Thyroid gland (tissue), 4 donors: ENCODE data around the gene NFAM1. TPM values are rescaled to one million over a fixed set of nuclear protein-coding genes. Genes with fewer than 3 reads are reported as not detected.

Source experiments
- DNase-seq, 2 donors: peaks; one replicate each; pipeline ENCODE4 v3.0.0-alpha.2; 2019
- H3K27ac ChIP-seq, 3 donors: fragments of 200-600 bp; sonication (generic); 1 replicate in 2 of 3; 2 replicates in 1 of 3; pipeline ENCODE4 v1.5.1; 2016 to 2019; ENCODE audit warnings: mild to moderate bottlenecking in 1 of 3, moderate library complexity in 1 of 3
- H3K27me3 ChIP-seq: fragments of 200-600 bp; sonication (generic); one replicate; pipeline ENCODE4 v1.5.1; 2019
- H3K36me3 ChIP-seq, 2 donors: fragments of 200-600 bp; sonication (generic); one replicate each; pipeline ENCODE4 v1.5.1; 2016 to 2019
- H3K4me1 ChIP-seq, 2 donors: fragments of 200-600 bp; sonication (generic); one replicate each; pipeline ENCODE4 v1.5.1; 2017 to 2019
- H3K4me3 ChIP-seq, 3 donors: fragments of 200-600 bp; sonication (generic); replicated peaks in 1 of 3; 1 replicate in 2 of 3; 2 replicates in 1 of 3; pipeline ENCODE4 v1.5.1; 2016; ENCODE audit warnings: mild to moderate bottlenecking in 1 of 3
- H3K9me3 ChIP-seq: fragments of 200-600 bp; sonication (generic); one replicate; pipeline ENCODE4 v1.5.1; 2017
- POLR2A ChIP-seq, 2 donors: fragments of 450-650 bp; IDR thresholded peaks; one replicate each; pipeline ENCODE4 v1.6.1; 2017; ENCODE audit warnings: antibody characterized with exemption in 2 of 2, mild to moderate bottlenecking in 2 of 2, moderate library complexity in 1 of 2
- WGBS, 2 donors: methylation state at CpG; one replicate each; pipeline ENCODE4 v1.1.5; 2017; 5-methylcytosine and 5-hydroxymethylcytosine counted together
- intact Hi-C: fragments of 100-400 bp; cut with DNase I; formaldehyde crosslinking; loops from one replicate; pipeline ENCODE4 v1.15.1; 2023
- total RNA-seq, 4 donors: library from RNA; depleted of rRNA; stranded (reverse); fragments of >200 nt; gene quantifications; one replicate each; pipeline ENCODE4 v1.2.3, GENCODE V29; 2016
- TF ChIP-seq, protein P1 (sequence below), 6 experiments: fragments of 200-600 bp in 3 of 6; fragments of 450-650 bp in 3 of 6; sonication (generic) in 3 of 6; IDR thresholded peaks; one replicate each; pipeline ENCODE4 v1.5.1; 2016 to 2019; ENCODE audit warnings: antibody characterized with exemption in 6 of 6, mild to moderate bottlenecking in 2 of 6, inconsistent platforms in 1 of 6, moderate library complexity in 1 of 6

Gene NFAM1
- total RNA-seq, 4 donors from 2014 or later, result 0.89 to 1.4 (median 1.2) TPM

DNA sequence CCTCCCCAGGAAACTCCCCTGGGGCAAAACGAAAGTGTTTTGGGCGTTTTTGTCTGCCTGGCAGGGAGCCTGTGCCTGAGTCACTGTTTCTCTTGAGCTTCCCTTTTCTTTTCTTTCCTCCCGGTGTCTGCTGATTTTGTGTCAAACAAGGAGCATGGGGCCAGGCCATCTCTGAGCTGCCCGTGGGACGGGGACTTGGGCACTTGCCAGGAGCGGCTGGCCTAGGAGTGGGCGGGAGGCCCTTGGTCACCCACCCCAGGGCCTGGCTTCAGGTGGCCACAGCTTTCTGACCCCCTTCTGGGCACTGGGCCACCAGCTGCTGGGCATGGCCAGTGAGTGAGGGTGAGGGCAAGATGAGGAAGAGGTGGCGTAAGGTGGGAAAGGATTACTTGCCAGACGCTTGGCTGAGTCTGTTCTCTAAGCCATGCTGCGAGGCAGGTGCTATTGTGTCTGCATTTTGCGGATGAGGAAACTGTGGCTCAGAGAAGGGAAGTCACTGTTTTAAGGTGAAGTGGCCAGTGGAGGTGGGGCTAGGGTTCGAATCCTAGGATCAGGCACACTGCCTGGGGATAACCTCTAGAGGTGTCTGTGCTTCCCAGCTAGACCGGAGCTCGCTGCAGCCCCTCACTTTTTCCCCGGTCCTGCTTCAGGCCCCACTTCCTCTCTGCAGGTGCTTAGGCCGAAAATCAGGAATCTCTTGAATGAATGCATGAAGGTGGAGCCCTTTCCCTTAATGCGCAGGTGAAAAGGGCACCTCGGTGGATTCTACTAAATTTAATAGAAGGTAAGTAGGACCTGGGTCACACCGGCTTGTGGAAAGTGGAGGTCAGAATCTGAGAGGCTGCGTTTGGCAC is 7.8 kb upstream of the NFAM1 start:
- 67 to 75% methylated on average over 20 of the region's 20 CpGs for WGBS, 2 donors
- Histone ChIP-seq H3K4me1 (peaks cover 27 to 48% of the 10 kb centered on the region in 2 donors), H3K4me3 (no peak overlapping the region)

DNA sequence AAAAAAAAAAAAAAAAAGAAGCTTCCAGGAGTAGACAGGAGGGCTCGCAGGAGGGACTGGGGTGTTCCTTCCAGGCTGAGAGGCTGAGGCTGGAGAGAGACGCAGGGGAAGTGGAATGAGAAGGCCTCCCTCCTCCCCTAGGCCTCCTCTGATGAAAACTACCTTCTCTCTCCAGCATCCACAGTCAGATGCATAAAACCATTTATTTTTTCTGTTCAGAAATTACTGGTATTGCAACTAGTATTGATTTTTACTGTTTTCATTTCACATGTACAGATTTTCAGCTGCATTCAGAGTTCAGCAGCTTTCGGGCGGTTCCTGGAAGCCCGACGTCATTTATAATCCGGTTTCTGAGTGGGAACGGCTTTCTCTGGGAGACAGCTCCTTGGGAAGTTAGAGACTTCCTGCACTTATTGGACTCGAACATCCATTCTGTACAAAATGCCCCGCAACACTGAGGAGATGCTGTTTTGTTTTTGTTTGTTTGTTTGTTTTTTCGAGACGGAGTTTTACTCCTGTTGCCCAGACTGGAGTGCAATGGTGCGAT is 6.9 kb upstream of the NFAM1 start:
- no peak for DNase-seq
- TF ChIP-seq, protein P1, sequence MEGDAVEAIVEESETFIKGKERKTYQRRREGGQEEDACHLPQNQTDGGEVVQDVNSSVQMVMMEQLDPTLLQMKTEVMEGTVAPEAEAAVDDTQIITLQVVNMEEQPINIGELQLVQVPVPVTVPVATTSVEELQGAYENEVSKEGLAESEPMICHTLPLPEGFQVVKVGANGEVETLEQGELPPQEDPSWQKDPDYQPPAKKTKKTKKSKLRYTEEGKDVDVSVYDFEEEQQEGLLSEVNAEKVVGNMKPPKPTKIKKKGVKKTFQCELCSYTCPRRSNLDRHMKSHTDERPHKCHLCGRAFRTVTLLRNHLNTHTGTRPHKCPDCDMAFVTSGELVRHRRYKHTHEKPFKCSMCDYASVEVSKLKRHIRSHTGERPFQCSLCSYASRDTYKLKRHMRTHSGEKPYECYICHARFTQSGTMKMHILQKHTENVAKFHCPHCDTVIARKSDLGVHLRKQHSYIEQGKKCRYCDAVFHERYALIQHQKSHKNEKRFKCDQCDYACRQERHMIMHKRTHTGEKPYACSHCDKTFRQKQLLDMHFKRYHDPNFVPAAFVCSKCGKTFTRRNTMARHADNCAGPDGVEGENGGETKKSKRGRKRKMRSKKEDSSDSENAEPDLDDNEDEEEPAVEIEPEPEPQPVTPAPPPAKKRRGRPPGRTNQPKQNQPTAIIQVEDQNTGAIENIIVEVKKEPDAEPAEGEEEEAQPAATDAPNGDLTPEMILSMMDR (IDR thresholded peaks at IDR 0.05), result no peak
- TF ChIP-seq POLR2A (IDR thresholded peaks at IDR 0.05), result no peak
- peak overlapping the region in 1 of 3 donors; percentile 46 for H3K27ac ChIP-seq
- H3K4me3 ChIP-seq, result no peak overlapping the region
- WGBS, 2 donors, result 65 to 79% methylated on average over 13 of the region's 13 CpGs
- peaks cover 32 to 49% of the 10 kb centered on the region in 2 donors for H3K4me1 ChIP-seq
- H3K36me3 ChIP-seq, result no peaks in the 10 kb centered on the region
- no peaks in the 10 kb centered on the region for H3K9me3 ChIP-seq
- intact Hi-C loops, result loop anchor here (2.0 to 10.0 kb wide), 3 partner anchors 74 to 347 kb away; partner anchors contain the start of gene NDUFA6
- H3K27me3 ChIP-seq, result no peaks in the 10 kb centered on the region

More for the DNA sequence above, 7.8 kb upstream of the NFAM1 start:
- Histone ChIP-seq H3K27ac (peak overlapping the region in 1 of 3 donors; percentile 46), H3K27me3 (no peaks in the 10 kb centered on the region), H3K36me3 (no peaks in the 10 kb centered on the region), H3K9me3 (no peaks in the 10 kb centered on the region)
- DNase-seq, result no peak
- intact Hi-C loops, result loop anchor here (2.0 to 10.0 kb wide), 4 partner anchors 75 to 348 kb away; partner anchors contain the start of genes NDUFA6 and TCF20
- TF ChIP-seq POLR2A (IDR thresholded peaks at IDR 0.05), result no peak
- TF ChIP-seq, protein P1 (IDR thresholded peaks at IDR 0.05), result no peak

DNA sequence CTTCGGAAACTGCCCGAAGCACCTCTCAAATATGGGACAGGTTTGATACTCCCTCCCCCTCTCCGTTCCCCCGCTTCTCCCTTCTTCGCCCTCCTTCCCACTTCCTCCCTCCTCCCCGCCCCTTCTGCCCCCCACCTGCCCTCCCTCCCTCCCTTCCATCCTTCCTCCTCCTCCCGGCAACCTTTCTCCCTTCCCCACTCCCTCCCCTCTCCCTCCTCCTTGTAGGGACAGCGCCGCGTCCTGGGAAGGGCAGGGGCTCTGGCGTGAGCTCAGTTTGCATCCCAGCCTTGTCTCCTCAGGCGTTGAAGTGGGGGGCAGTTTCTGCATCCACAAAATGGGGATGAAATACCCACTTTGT is 6.1 kb upstream of the NFAM1 start:
- TF ChIP-seq, protein P1 (IDR thresholded peaks at IDR 0.05), result no peak
- no peak for TF ChIP-seq POLR2A (IDR thresholded peaks at IDR 0.05)
- WGBS, 2 donors, result 36 to 38% methylated on average over 12 of the region's 12 CpGs
- no peak for DNase-seq
- Histone ChIP-seq H3K27me3 (no peaks in the 10 kb centered on the region), H3K36me3 (no peaks in the 10 kb centered on the region), H3K9me3 (no peaks in the 10 kb centered on the region), H3K4me3 (no peak overlapping the region), H3K27ac (peak overlapping the region in 1 of 3 donors; percentile 56), H3K4me1 (peaks cover 38 to 49% of the 10 kb centered on the region in 2 donors)
- intact Hi-C loops, result loop anchor here (2.0 to 10.0 kb wide), 3 partner anchors 73 to 346 kb away; partner anchors contain the start of gene NDUFA6

DNA sequence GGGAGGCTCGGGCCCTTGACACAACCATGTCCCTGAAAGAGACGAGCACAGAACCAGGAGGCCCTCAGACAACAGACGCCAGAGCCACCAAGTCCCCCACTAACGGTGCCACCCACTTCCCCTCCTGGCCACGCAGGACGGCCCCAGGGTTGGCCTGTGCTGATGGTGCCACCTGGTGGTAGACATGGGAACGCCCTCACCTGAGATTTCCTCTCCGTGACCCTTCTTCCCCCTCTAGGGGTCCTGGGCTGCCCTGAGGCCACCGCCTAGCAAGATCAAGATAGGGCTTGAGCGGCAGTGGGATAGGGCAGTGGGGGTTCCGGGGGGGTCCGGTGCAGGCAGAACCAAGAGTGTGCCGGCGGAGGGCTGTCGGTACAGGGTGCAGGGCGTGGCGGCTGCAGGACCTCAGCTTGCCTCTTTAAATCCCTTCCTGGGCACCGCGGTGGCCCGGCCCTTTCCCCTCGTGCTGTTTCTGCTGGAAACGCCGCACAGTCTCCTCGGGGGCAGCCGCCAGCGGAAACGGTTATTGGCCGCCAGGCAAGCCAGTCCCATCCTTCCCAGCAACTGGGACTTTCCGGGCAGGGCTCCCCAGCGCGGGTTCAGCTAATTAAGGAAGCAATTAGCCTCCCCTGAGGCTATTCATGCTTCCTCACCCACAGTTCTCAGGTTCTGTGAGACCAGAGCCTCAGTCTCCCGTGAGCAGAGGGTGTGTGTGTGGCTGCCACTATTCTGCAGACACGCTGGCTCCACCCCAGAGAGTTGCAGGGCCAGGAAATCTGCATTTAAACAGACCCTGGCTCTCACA is 5.5 kb upstream of the NFAM1 start:
- Histone ChIP-seq H3K36me3 (no peaks in the 10 kb centered on the region), H3K27me3 (no peaks in the 10 kb centered on the region), H3K9me3 (no peaks in the 10 kb centered on the region), H3K27ac (peak overlapping the region in 1 of 3 donors; percentile 56), H3K4me1 (peaks cover 44 to 55% of the 10 kb centered on the region in 2 donors), H3K4me3 (peak overlapping the region in 1 of 3 donors; percentile 27)
- intact Hi-C loops, result loop anchor here (2.0 to 10.0 kb wide), 3 partner anchors 73 to 345 kb away; partner anchors contain the start of gene NDUFA6
- no peak for TF ChIP-seq POLR2A (IDR thresholded peaks at IDR 0.05)
- TF ChIP-seq, protein P1 (IDR thresholded peaks at IDR 0.05), result peak; percentile 92 to 99 (median 96)
- DNase-seq, result peak; percentile 74 to 79
- WGBS, 2 donors, result 7 to 25% methylated on average over 4 to 17 of the region's 33 CpGs
